ENCODE measurements around the gene FGD4.

DNA sequence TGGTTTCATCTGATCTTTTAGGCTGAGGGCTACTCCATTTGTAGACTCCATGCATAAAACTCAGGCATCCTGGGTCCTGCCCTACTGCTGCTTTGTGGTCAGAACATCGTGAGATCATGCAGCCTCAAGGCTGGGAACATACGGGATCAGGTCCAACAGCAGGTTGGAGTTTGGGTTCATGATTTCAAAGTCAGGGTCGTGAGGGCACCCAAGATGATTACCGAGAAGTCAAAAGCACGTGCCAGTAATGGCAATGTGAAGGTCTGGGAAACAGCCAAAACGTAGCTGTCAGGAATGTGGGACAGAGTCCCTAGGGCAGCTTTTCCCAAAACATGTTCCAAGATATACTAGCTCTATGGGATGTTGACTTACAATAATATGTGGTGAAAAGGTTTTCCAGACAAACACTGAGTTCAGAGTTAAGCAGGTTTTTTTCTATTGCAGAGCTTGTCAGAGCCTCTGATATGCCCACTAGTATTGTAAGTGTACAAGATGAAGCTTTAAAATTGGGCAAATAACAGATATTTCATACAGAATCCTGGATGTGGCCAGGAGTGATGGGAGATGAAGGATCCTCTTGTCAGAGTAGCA lies 149.4 kb downstream of the FGD4 start:
- no peak for TF ChIP-seq POLR2A (IDR thresholded peaks at IDR 0.05)
- TF ChIP-seq, protein P1, sequence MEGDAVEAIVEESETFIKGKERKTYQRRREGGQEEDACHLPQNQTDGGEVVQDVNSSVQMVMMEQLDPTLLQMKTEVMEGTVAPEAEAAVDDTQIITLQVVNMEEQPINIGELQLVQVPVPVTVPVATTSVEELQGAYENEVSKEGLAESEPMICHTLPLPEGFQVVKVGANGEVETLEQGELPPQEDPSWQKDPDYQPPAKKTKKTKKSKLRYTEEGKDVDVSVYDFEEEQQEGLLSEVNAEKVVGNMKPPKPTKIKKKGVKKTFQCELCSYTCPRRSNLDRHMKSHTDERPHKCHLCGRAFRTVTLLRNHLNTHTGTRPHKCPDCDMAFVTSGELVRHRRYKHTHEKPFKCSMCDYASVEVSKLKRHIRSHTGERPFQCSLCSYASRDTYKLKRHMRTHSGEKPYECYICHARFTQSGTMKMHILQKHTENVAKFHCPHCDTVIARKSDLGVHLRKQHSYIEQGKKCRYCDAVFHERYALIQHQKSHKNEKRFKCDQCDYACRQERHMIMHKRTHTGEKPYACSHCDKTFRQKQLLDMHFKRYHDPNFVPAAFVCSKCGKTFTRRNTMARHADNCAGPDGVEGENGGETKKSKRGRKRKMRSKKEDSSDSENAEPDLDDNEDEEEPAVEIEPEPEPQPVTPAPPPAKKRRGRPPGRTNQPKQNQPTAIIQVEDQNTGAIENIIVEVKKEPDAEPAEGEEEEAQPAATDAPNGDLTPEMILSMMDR (IDR thresholded peaks at IDR 0.05) = no peak

All from body of pancreas (tissue), 4 donors.